ENCODE results near the gene GPR137. TPM values are rescaled to one million over a fixed set of nuclear protein-coding genes. Genes with fewer than 3 reads are reported as not detected.

GPR137 gene
- total and polyA plus RNA-seq, 2 experiments from 2014 or later = 35.7 to 37.6 TPM

- WGBS, 2 experiments (ENCODE audit: low coverage in 1 of 2, low lambda C conversion rate in 2 of 2, missing lambda C conversion rate in 2 of 2) = 85 to 87% methylated on average over 7 to 8 of the region's 8 CpGs
- no peaks in the 10 kb centered on the region for H3K4me1 ChIP-seq (ENCODE audit: insufficient read depth)
- no peaks in the 10 kb centered on the region for H3F3A ChIP-seq (ENCODE audit: insufficient read depth)
Observed at GRCh38 chr11:64338716-64339115, 53.1 kb downstream of the GPR137 start.

More at GRCh38 chr11:64338716-64339115, 53.1 kb downstream of the GPR137 start:
- H3K79me2 ChIP-seq (ENCODE audit: insufficient read depth) = no peaks in the 10 kb centered on the region
- H4K20me1 ChIP-seq (ENCODE audit: insufficient read depth) = no peaks in the 10 kb centered on the region
- no peak overlapping the region for H3K27ac ChIP-seq
- H3K36me3 ChIP-seq (ENCODE audit: low read depth) = no peaks in the 10 kb centered on the region
- no peaks in the 10 kb centered on the region for H3K9me2 ChIP-seq (ENCODE audit: insufficient read depth)
- no peak for DNase-seq
- no peak overlapping the region for H3K4me2 ChIP-seq (ENCODE audit: unreplicated experiment)
- H3K4me3 ChIP-seq = no peak overlapping the region
- H2AFZ ChIP-seq = no peak overlapping the region
- in situ Hi-C loops (cut with MboI) = no loop called here
- no peaks in the 10 kb centered on the region for H3K9me3 ChIP-seq (ENCODE audit: low read depth)
- no peaks in the 10 kb centered on the region for H3K27me3 ChIP-seq (replicated peaks; ENCODE audit: insufficient read depth)
- H3K9ac ChIP-seq = no peak overlapping the region
- no peak for TF ChIP-seq EZH2 (IDR thresholded peaks at IDR 0.05; ENCODE audit: insufficient read depth, poor library complexity, severe bottlenecking)
- no peak for TF ChIP-seq EZH2phosphoT487 (IDR thresholded peaks at IDR 0.05; ENCODE audit: insufficient read depth, low read depth)

Small RNAs within 50 kb of the gene (small RNA-seq; reads per million reads assigned to genes)
- gene RF00019 (ENCODE audit: low read depth, low replicate concordance) = not detected

Other genes starting within 250 kb of the GPR137 start
- gene FLRT1, start 249.9 kb upstream of the GPR137 start, total RNA-seq (2014; rRNA removed; shearing (Covaris generic)) = 0.22 TPM in 1 of 2 replicates, not detected in the other
- 0.09 TPM in 1 of 2 replicates, not detected in the other for gene FLRT1, start 249.9 kb upstream of the GPR137 start, polyA plus RNA-seq (2016; fragmentation: Nextera tagmentation; extraction: Ambion mirVana)
- 21.0 and 403 TPM in 2 replicates for gene MACROD1, start 119.7 kb upstream of the GPR137 start, total RNA-seq (2014; rRNA removed; shearing (Covaris generic))
- 18.6 and 21.2 TPM in 2 replicates for gene MACROD1, start 119.7 kb upstream of the GPR137 start, polyA plus RNA-seq (2016; fragmentation: Nextera tagmentation; extraction: Ambion mirVana)
- 115 and 123 TPM in 2 replicates for gene STIP1, start 99.7 kb upstream of the GPR137 start, total RNA-seq (2014; rRNA removed; shearing (Covaris generic))
- gene STIP1, start 99.7 kb upstream of the GPR137 start, polyA plus RNA-seq (2016; fragmentation: Nextera tagmentation; extraction: Ambion mirVana) = 128 and 132 TPM in 2 replicates
- gene FERMT3, start 79.1 kb upstream of the GPR137 start, total RNA-seq (2014; rRNA removed; shearing (Covaris generic)) = 0.51 and 3.9 TPM in 2 replicates
- gene FERMT3, start 79.1 kb upstream of the GPR137 start, polyA plus RNA-seq (2016; fragmentation: Nextera tagmentation; extraction: Ambion mirVana) = 1.5 and 2.5 TPM in 2 replicates
- gene TRPT1, start 59.7 kb upstream of the GPR137 start, total RNA-seq (2014; rRNA removed; shearing (Covaris generic)) = 53.7 and 66.0 TPM in 2 replicates
- gene TRPT1, start 59.7 kb upstream of the GPR137 start, polyA plus RNA-seq (2016; fragmentation: Nextera tagmentation; extraction: Ambion mirVana) = 50.7 and 54.7 TPM in 2 replicates
- 75.9 and 97.9 TPM in 2 replicates for gene NUDT22, start 59.6 kb upstream of the GPR137 start, total RNA-seq (2014; rRNA removed; shearing (Covaris generic))
- 74.5 and 78.9 TPM in 2 replicates for gene NUDT22, start 59.6 kb upstream of the GPR137 start, polyA plus RNA-seq (2016; fragmentation: Nextera tagmentation; extraction: Ambion mirVana)
- gene DNAJC4, start 55.3 kb upstream of the GPR137 start, total RNA-seq (2014; rRNA removed; shearing (Covaris generic)) = 2.7 and 11.0 TPM in 2 replicates
- 33.4 and 34.7 TPM in 2 replicates for gene DNAJC4, start 55.3 kb upstream of the GPR137 start, polyA plus RNA-seq (2016; fragmentation: Nextera tagmentation; extraction: Ambion mirVana)
- gene VEGFB, start 51.3 kb upstream of the GPR137 start, total RNA-seq (2014; rRNA removed; shearing (Covaris generic)) = 17.7 and 27.8 TPM in 2 replicates
- gene VEGFB, start 51.3 kb upstream of the GPR137 start, polyA plus RNA-seq (2016; fragmentation: Nextera tagmentation; extraction: Ambion mirVana) = 21.6 and 22.6 TPM in 2 replicates
- gene FKBP2, start 44.8 kb upstream of the GPR137 start, total RNA-seq (2014; rRNA removed; shearing (Covaris generic)) = 40.7 and 54.4 TPM in 2 replicates
- gene FKBP2, start 44.8 kb upstream of the GPR137 start, polyA plus RNA-seq (2016; fragmentation: Nextera tagmentation; extraction: Ambion mirVana) = 185 and 188 TPM in 2 replicates
- 231 and 239 TPM in 2 replicates for gene PPP1R14B, start 38.9 kb upstream of the GPR137 start, total RNA-seq (2014; rRNA removed; shearing (Covaris generic))
- gene PPP1R14B, start 38.9 kb upstream of the GPR137 start, polyA plus RNA-seq (2016; fragmentation: Nextera tagmentation; extraction: Ambion mirVana) = 115 and 150 TPM in 2 replicates
- gene PLCB3, start 34.3 kb upstream of the GPR137 start, total RNA-seq (2014; rRNA removed; shearing (Covaris generic)) = 32.7 and 41.7 TPM in 2 replicates
- gene PLCB3, start 34.3 kb upstream of the GPR137 start, polyA plus RNA-seq (2016; fragmentation: Nextera tagmentation; extraction: Ambion mirVana) = 6.5 and 7.5 TPM in 2 replicates
- gene BAD, start 1.2 kb upstream of the GPR137 start, total RNA-seq (2014; rRNA removed; shearing (Covaris generic)) = 94.8 and 170 TPM in 2 replicates
- gene BAD, start 1.2 kb upstream of the GPR137 start, polyA plus RNA-seq (2016; fragmentation: Nextera tagmentation; extraction: Ambion mirVana) = 146 and 159 TPM in 2 replicates
- gene KCNK4, start 5.5 kb downstream of the GPR137 start, total RNA-seq (2014; rRNA removed; shearing (Covaris generic)) = not detected in 2 replicates
- gene KCNK4, start 5.5 kb downstream of the GPR137 start, polyA plus RNA-seq (2016; fragmentation: Nextera tagmentation; extraction: Ambion mirVana) = 0.13 TPM in 1 of 2 replicates, not detected in the other
- not detected in 2 replicates for gene CATSPERZ, start 14.5 kb downstream of the GPR137 start, total RNA-seq (2014; rRNA removed; shearing (Covaris generic))
- not detected in 2 replicates for gene CATSPERZ, start 14.5 kb downstream of the GPR137 start, polyA plus RNA-seq (2016; fragmentation: Nextera tagmentation; extraction: Ambion mirVana)
- gene ESRRA, start 19.7 kb downstream of the GPR137 start, total RNA-seq (2014; rRNA removed; shearing (Covaris generic)) = 38.6 and 41.9 TPM in 2 replicates
- 17.2 and 18.1 TPM in 2 replicates for gene ESRRA, start 19.7 kb downstream of the GPR137 start, polyA plus RNA-seq (2016; fragmentation: Nextera tagmentation; extraction: Ambion mirVana)
- 161 and 183 TPM in 2 replicates for gene TRMT112, start 31.7 kb downstream of the GPR137 start, total RNA-seq (2014; rRNA removed; shearing (Covaris generic))
- gene TRMT112, start 31.7 kb downstream of the GPR137 start, polyA plus RNA-seq (2016; fragmentation: Nextera tagmentation; extraction: Ambion mirVana) = 269 and 282 TPM in 2 replicates
- 243 and 260 TPM in 2 replicates for gene PRDX5, start 32.3 kb downstream of the GPR137 start, total RNA-seq (2014; rRNA removed; shearing (Covaris generic))
- gene PRDX5, start 32.3 kb downstream of the GPR137 start, polyA plus RNA-seq (2016; fragmentation: Nextera tagmentation; extraction: Ambion mirVana) = 436 and 451 TPM in 2 replicates
- gene CCDC88B, start 54.4 kb downstream of the GPR137 start, total RNA-seq (2014; rRNA removed; shearing (Covaris generic)) = 1.8 TPM in 2 replicates
- gene CCDC88B, start 54.4 kb downstream of the GPR137 start, polyA plus RNA-seq (2016; fragmentation: Nextera tagmentation; extraction: Ambion mirVana) = 2.6 and 3.1 TPM in 2 replicates
- 61.0 and 81.8 TPM in 2 replicates for gene RPS6KA4, start 73.3 kb downstream of the GPR137 start, total RNA-seq (2014; rRNA removed; shearing (Covaris generic))
- gene RPS6KA4, start 73.3 kb downstream of the GPR137 start, polyA plus RNA-seq (2016; fragmentation: Nextera tagmentation; extraction: Ambion mirVana) = 12.2 and 13.6 TPM in 2 replicates

Data from GM23248 (cell line).